Kidney tubule cell (primary cell): ENCODE data around the gene SCAP.
"Not testable (repeated sequence)": the region's sequence is repeated elsewhere in the genome, so short reads cannot be mapped to it uniquely, and the experiment has no call there.

ENCODE experiments used
- DNase-seq: peaks from one replicate; pipeline ENCODE4 v3.0.0-alpha.2; 2018; ENCODE audit warnings: low spot score

Gene SCAP

DNA sequence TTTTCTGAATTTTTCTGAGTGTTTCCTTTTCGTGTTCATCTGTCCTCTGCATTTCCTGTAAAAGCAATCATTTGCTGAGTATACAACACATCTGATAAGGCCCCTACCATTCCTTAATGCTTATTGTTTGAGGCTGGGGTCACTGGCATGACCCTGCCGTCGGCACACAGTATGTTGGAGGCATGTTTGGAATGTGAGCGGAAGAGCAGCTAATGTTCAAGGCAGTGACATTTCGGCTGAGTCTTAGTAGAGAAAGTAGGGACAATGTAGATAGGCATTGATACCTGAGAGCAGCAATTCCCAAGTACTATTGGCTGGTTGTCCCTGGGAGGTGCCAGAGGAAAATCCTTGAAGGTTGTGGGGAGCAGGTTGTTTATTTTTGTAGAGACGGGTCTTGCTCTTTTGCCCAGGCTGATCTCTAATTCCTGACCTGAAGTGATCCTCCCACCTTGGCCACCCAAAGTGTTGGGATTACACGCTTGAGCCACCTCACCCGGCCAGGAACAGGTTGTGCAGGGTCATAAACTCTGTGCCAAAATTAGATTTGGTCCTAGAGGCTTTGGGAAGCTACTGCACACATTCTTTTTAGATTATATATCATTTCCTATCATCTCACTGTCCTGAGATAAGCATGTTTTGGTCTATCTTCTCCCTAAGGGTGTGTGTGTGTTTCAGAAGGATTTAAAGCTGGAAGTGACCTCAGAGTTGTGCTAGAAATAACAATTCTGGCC is 81.4 kb downstream of the SCAP start:
- peak; percentile 74 for DNase-seq

- DNase-seq: no peak
Observed at GRCh38 chr3:47392933-47393332, 82.8 kb downstream of the SCAP start.

- DNase-seq: no peak
Observed at GRCh38 chr3:47385796-47386195, 89.9 kb downstream of the SCAP start.

DNA sequence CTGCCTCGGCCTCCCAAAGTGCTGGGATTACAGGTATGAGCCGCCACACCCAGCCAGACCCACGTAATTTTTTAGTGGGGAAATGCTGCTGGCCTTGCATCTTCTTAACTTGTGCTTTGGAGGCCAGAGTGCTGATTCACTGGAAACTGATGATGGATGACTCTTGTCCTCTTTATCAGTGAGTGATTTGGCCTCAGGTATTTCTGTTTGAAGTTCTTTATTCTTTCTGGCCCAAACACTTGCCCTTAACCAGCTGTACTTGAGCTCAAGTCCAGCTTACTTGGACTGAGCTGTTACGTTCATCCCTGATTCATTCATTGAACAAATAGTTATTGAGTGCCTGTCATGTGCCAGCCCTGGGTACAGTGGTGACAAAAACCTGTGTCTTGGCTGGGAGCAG is 90.7 kb downstream of the SCAP start:
- peak; percentile 80 for DNase-seq

- DNase-seq: no peak
Observed at GRCh38 chr3:47384425-47384824, 91.3 kb downstream of the SCAP start.

GRCh38 chr3:47381317-47382157 is 94.2 kb downstream of the SCAP start:
- DNase-seq: peak; percentile 91

DNA sequence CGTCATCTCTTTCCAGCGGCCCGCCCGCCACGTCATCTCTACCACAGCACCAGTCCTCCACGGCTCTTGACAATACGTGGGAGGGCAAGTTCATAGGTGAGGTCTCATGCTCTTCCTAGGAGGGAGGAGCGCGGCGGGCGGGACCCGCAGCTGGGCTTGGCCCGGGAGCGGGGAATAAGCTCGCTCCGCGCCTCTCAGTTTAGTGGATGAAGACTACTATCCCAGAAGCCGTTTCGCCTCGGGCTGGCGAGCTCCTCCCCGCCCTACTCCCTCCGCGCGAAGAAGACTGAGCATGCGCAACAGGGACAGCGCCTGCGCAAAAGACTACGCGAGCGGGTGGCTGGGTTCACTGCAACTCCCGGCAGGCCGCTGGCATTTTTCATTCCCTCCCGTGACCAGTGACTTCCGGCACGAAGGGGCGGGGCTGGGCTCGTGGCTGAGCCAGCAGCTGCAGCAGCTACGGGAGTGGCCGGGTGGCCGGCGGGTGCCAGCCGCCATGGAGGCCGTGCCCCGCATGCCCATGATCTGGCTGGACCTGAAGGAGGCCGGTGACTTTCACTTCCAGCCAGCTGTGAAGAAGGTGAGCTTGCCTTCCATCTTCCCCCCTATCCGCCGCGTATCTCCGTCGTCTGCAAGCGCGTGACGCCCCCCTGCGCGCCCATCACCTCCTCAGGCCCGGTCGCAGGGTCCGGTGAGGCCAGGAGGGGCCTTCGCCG is 95.0 kb downstream of the SCAP start, which contains the start of gene PTPN23:
PTPN23 (plus strand) TSS at position 421 of the 716 bp plus-strand sequence; CDS start at position 497, 76 bp downstream.
- DNase-seq: peak; percentile 99

DNA sequence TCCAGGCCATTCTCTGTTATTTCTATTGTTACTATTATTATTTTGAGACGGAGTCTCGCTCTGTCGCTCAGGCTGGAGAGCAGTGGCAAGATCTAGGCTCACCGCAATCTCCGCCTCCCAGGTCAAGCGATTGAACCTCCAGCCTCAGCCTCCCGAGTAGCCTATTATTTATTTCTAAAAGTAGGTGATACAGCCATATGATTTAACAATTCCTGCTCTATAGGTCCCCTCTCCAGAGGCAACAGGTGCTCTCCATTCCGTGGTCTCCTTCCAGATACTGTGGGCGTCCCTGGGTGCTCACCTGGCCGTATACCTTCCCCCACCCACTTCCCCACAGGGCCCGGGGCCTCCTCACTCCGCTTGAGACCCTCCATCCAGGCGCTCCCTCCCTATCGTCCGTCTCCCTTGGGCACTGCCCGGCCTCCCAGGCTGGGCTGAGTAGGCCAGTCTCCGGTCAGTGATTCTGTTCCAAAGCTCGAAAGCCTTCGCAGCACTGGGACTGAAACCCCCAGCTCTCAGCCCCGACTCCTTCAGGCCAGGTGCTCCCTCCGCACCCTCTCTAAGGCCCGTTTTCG is 95.6 kb downstream of the SCAP start:
- peak; percentile 18 for DNase-seq

- DNase-seq: no peak
Observed at GRCh38 chr3:47379411-47379899, 96.3 kb downstream of the SCAP start.

DNA sequence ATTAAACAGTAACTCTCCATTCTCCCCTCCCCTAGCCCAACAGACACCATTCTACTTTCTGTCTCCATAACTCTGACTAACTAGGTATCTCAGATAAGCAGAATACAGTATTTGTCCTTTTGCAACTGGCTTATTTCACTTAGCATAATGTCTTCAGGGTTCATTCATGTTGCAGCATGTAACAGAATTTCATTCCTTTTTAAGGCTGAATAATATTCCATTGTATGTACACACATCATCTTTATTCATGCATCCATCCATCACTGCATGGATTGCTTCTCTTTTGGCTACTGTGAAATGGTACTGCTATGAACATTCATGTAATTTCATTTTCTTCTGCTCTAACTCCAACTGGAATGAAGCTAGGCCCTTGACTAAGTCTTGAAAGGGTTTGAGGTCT is 96.9 kb downstream of the SCAP start:
- DNase-seq: no peak

DNA sequence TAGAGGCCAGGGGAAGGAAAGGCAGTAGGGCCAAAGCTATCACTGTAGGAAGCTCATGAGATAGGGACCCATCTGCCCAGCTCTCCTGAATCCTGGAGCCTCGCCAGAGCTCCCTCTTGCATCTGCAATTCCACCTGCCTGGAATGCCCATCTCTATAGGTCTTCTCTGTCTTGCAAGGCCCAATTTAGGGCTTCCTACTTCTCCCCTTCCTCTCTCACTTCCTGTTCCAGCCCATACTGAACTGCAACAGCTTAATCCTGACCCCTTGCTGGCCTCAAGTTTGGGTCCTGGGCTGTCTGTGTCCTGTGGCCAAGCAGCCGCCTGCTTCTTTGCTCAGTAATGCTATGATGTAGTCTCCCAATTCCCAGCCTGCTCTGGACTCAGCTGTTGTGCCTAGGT is 98.6 kb downstream of the SCAP start:
- DNase-seq: no peak

- no peak for DNase-seq
Observed at GRCh38 chr3:47376393-47376792, 99.3 kb downstream of the SCAP start.

- DNase-seq: no peak
Observed at GRCh38 chr3:47374587-47374986, 101.2 kb downstream of the SCAP start.

GRCh38 chr3:47370887-47371697 is 104.6 kb downstream of the SCAP start:
- no peak for DNase-seq

DNA sequence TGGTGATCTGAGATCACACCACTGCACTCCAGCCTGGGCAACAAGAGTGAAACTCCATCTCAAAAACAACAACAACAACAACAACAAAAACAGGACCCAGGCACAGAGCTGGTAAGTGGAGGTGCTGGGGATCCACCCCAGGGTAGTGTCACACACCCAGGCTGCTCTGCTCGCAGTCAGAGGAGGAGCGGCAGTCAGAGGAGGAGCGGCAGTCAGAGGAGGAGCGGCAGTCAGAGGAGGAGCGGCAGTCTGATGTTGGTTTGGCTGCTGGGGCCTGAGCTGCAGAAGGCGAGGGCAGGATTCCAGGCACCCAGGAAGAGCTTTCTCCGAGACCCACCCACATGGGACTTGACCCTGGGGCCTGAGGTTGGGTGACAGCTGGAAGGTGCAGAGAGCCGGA is 105.7 kb downstream of the SCAP start:
- not testable (repeated sequence) for DNase-seq

- no peak for DNase-seq
Observed at GRCh38 chr3:47367631-47368030, 108.1 kb downstream of the SCAP start.

DNA sequence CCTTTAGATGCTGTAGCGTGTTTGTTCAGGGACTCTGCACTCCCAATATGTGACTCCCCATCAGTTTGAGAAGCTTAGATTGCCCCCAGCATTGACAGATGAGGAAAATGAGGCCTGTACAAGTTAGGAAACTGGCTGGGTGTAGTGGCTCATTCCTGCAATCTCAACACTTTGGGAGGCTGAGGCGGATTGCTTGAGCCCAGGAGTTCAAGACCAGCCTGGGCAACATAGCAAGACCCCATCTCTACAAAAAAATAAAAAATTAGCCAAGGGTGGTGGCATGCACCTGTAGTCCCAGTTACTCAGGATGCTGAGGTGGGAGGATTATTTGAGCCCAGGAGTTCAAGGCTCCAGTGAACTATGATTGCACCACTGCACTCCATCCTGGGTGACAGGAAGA is 108.9 kb downstream of the SCAP start:
- no peak for DNase-seq

GRCh38 chr3:47365213-47366153 is 110.3 kb downstream of the SCAP start:
- DNase-seq: no peak
